SK-N-MC (cell line): ENCODE data around the gene SCAF11.

ENCODE experiments used
- DNase-seq: peaks from one replicate; pipeline ENCODE4 v3.0.0-alpha.2; 2011; ENCODE audit warnings: low read depth, low spot score
- H3K27ac ChIP-seq: fragments of 200-600 bp; sonication (generic); 2 replicates; pipeline ENCODE4 v1.5.1; 2016; ENCODE audit warnings: mixed run types
- H3K36me3 ChIP-seq: fragments of 200-600 bp; sonication (generic); 2 replicates; pipeline ENCODE4 v1.6.1; 2017; ENCODE audit warnings: antibody characterized with exemption, low read length, mixed read lengths; ENCODE audit not compliant: insufficient read depth
- H3K4me3 ChIP-seq: fragments of 200-600 bp; sonication (generic); 2 replicates; pipeline ENCODE4 v1.5.1; 2016
- H3K9ac ChIP-seq: fragments of 200-600 bp; sonication (generic); 2 replicates; pipeline ENCODE4 v1.8.0; 2017; ENCODE audit warnings: mixed run types, mixed read lengths; ENCODE audit not compliant: insufficient read length
- H3K9me3 ChIP-seq: fragments of 200-600 bp; sonication (generic); 2 replicates; pipeline ENCODE4 v1.6.1; 2017; ENCODE audit warnings: low read depth, mild to moderate bottlenecking, antibody characterized with exemption, low read length, moderate library complexity, mixed read lengths
- EZH2 ChIP-seq: fragments of 200-600 bp; sonication (generic); IDR thresholded peaks from one replicate; pipeline ENCODE4 v1.6.1; 2017; ENCODE audit warnings: antibody characterized with exemption
- FOXP2 ChIP-seq: optimal IDR thresholded peaks from 2 replicates; pipeline ENCODE3; 2011; ENCODE audit warnings: mild to moderate bottlenecking, moderate library complexity; ENCODE audit not compliant: insufficient read depth; ENCODE audit errors: extremely low read length, control extremely low read depth
- POLR2AphosphoS5 ChIP-seq: IDR thresholded peaks from 2 replicates; pipeline ENCODE4 v1.6.1; 2012; ENCODE audit warnings: mild to moderate bottlenecking, low read depth, low read length, borderline replicate concordance

SCAF11 gene

GRCh38 chr12:45988264-45988663 lies 2.1 kb downstream of the SCAF11 start:
- H3K4me3 ChIP-seq: peak overlapping the region; percentile 94
- no peak overlapping the region for H3K27ac ChIP-seq

GRCh38 chr12:45987340-45987727 lies 3.0 kb downstream of the SCAF11 start:
- TF ChIP-seq POLR2AphosphoS5: no peak
- no peak for TF ChIP-seq EZH2
- Histone ChIP-seq H3K9me3 (no peaks in the 10 kb centered on the region), H3K4me3 (peak overlapping the region; percentile 94), H3K27ac (no peak overlapping the region), H3K36me3 (peaks cover 54% of the 10 kb centered on the region), H3K9ac (peak overlapping the region; percentile 97)
- DNase-seq: no peak

More at GRCh38 chr12:45988264-45988663, 2.1 kb downstream of the SCAF11 start:
- Histone ChIP-seq H3K9me3 (no peaks in the 10 kb centered on the region), H3K9ac (peak overlapping the region; percentile 97), H3K36me3 (peaks cover 46% of the 10 kb centered on the region)
- DNase-seq: no peak
- no peak for TF ChIP-seq FOXP2
- no peak for TF ChIP-seq POLR2AphosphoS5
- no peak for TF ChIP-seq EZH2

- Histone ChIP-seq H3K9me3 (no peaks in the 10 kb centered on the region), H3K9ac (no peak overlapping the region), H3K36me3 (peaks cover 59% of the 10 kb centered on the region), H3K4me3 (peak overlapping the region; percentile 94), H3K27ac (no peak overlapping the region)
- no peak for TF ChIP-seq EZH2
- TF ChIP-seq POLR2AphosphoS5: no peak
- no peak for TF ChIP-seq FOXP2
- no peak for DNase-seq
Measured at GRCh38 chr12:45986641-45987339, 3.6 kb downstream of the SCAF11 start.

DNA sequence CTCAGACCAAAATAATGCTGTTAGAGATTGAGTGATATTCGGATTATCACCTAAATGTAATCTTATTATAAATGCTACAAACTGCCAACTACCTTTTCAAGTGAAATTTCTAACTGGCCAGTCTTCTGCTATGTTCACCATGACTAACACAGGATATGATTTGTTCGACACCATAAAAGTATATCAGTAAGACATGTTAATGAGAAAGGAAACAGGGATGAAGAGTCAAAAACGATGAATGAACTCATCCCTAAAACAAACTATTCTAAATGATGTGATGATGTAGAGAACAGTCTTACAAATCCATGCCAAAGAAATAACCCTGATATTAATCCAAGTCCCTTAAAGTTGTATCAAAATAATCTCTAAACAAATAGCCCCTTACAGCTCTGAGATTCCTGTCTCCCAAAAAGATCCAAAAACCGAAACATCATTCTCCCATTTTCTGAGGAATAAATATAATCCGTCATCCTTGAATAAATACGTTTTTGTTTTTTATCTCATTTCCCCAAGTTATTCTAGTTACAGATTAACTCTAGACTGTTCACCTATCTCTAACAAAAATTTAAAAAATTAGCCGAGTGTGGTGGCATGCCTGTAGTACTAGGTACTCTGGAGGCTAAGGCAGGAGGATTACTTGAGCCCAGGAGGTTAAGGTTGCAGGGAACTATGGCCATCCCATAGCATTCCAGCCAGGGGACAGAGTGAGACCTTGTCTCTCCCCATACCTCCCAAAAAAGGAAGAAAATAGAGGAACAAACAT lies 9.1 kb downstream of the SCAF11 start:
- Histone ChIP-seq H3K4me3 (no peak overlapping the region), H3K9me3 (no peaks in the 10 kb centered on the region), H3K9ac (no peak overlapping the region), H3K27ac (no peak overlapping the region), H3K36me3 (peaks cover 86% of the 10 kb centered on the region)
- TF ChIP-seq FOXP2 (no peak), EZH2 (no peak), POLR2AphosphoS5 (no peak)
- no peak for DNase-seq

GRCh38 chr12:45980540-45980939 lies 9.8 kb downstream of the SCAF11 start:
- no peaks in the 10 kb centered on the region for H3K9me3 ChIP-seq
- no peak overlapping the region for H3K9ac ChIP-seq
- no peak for TF ChIP-seq EZH2
- TF ChIP-seq FOXP2: no peak
- no peak for TF ChIP-seq POLR2AphosphoS5
- no peak for DNase-seq
- H3K27ac ChIP-seq: no peak overlapping the region
- H3K4me3 ChIP-seq: no peak overlapping the region
- H3K36me3 ChIP-seq: peaks cover 85% of the 10 kb centered on the region

GRCh38 chr12:45978108-45978507 lies 12.3 kb downstream of the SCAF11 start:
- H3K9me3 ChIP-seq: peaks cover 6% of the 10 kb centered on the region
- H3K4me3 ChIP-seq: no peak overlapping the region
- peaks cover 87% of the 10 kb centered on the region for H3K36me3 ChIP-seq
- DNase-seq: no peak
- TF ChIP-seq FOXP2 (no peak), EZH2 (no peak), POLR2AphosphoS5 (no peak)
- H3K9ac ChIP-seq: no peak overlapping the region
- no peak overlapping the region for H3K27ac ChIP-seq

GRCh38 chr12:45977620-45978019 lies 12.8 kb downstream of the SCAF11 start:
- H3K36me3 ChIP-seq: peaks cover 85% of the 10 kb centered on the region
- no peak for DNase-seq
- no peak overlapping the region for H3K9ac ChIP-seq
- no peak overlapping the region for H3K27ac ChIP-seq
- no peak overlapping the region for H3K4me3 ChIP-seq
- no peak for TF ChIP-seq FOXP2
- TF ChIP-seq EZH2: no peak
- no peak for TF ChIP-seq POLR2AphosphoS5
- H3K9me3 ChIP-seq: peaks cover 8% of the 10 kb centered on the region

- Histone ChIP-seq H3K9ac (no peak overlapping the region), H3K9me3 (peaks cover 15% of the 10 kb centered on the region), H3K27ac (no peak overlapping the region), H3K36me3 (peaks cover 92% of the 10 kb centered on the region), H3K4me3 (no peak overlapping the region)
- TF ChIP-seq FOXP2: no peak
- DNase-seq: no peak
Measured at GRCh38 chr12:45975506-45975905, 14.9 kb downstream of the SCAF11 start.

GRCh38 chr12:45974883-45975282 lies 15.5 kb downstream of the SCAF11 start:
- DNase-seq: no peak
- H3K27ac ChIP-seq: no peak overlapping the region
- H3K9me3 ChIP-seq: peaks cover 15% of the 10 kb centered on the region
- no peak overlapping the region for H3K9ac ChIP-seq
- peaks cover 92% of the 10 kb centered on the region for H3K36me3 ChIP-seq
- no peak overlapping the region for H3K4me3 ChIP-seq
- no peak for TF ChIP-seq EZH2
- no peak for TF ChIP-seq POLR2AphosphoS5
- no peak for TF ChIP-seq FOXP2
